ENCODE data around the gene NFATC1. TPM values are rescaled to one million over a fixed set of nuclear protein-coding genes. Genes with fewer than 3 reads are reported as not detected.

Gene NFATC1
- total RNA-seq, 3 donors from 2014 or later (not counting 1 experiment from before 2014, with no cell fraction given) = 35.8 to 47.4 (median 37.1) TPM

DNA sequence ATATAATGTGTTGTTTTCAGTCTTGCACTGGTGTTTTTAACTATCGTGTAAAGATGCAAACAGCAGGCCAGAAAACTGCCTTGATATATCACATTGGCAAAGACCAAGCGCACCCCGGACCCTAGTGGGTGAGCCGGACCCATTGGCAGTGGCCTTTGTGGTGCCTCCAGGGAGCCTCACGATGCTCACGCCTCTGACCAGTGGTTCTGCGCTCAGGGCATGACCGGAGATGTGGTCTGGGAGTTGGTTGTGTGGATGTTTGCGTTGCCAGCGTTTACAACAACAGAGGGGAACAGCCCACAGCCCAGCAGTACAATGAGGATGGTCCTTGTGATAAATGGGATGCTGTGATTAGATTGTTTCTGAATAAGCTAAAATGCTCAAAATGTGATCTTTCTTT lies 32.6 kb downstream of the NFATC1 start:
- ATAC-seq = peak in 1 of 3 donors; percentile 12
- peak overlapping the region; percentile 62 to 82 for H3K27ac Mint-ChIP-seq
- Histone ChIP-seq H3K36me3 (ENCODE audit: control insufficient read depth, insufficient read depth, low read length) (peaks cover 3% of the 10 kb centered on the region), H3K27ac (ENCODE audit: low read length) (no peak overlapping the region), H3K4me1 (ENCODE audit: control insufficient read depth, insufficient read depth, low read length) (peaks cover 10% of the 10 kb centered on the region), H3K4me3 (ENCODE audit: low read length) (no peak overlapping the region), H3K9me3 (ENCODE audit: control insufficient read depth, insufficient read depth, low read length) (no peaks in the 10 kb centered on the region), H3K27me3 (ENCODE audit: control insufficient read depth, insufficient read depth, low read length) (no peaks in the 10 kb centered on the region)
- TF ChIP-seq, protein P1, sequence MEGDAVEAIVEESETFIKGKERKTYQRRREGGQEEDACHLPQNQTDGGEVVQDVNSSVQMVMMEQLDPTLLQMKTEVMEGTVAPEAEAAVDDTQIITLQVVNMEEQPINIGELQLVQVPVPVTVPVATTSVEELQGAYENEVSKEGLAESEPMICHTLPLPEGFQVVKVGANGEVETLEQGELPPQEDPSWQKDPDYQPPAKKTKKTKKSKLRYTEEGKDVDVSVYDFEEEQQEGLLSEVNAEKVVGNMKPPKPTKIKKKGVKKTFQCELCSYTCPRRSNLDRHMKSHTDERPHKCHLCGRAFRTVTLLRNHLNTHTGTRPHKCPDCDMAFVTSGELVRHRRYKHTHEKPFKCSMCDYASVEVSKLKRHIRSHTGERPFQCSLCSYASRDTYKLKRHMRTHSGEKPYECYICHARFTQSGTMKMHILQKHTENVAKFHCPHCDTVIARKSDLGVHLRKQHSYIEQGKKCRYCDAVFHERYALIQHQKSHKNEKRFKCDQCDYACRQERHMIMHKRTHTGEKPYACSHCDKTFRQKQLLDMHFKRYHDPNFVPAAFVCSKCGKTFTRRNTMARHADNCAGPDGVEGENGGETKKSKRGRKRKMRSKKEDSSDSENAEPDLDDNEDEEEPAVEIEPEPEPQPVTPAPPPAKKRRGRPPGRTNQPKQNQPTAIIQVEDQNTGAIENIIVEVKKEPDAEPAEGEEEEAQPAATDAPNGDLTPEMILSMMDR (IDR thresholded peaks at IDR 0.05) = no peak
- H3K36me3 Mint-ChIP-seq = no peaks in the 10 kb centered on the region
- H3K9me3 Mint-ChIP-seq = no peaks in the 10 kb centered on the region
- no peak for DNase-seq
- H3K27me3 Mint-ChIP-seq (ENCODE audit: low read depth in 2 of 2) = no peaks in the 10 kb centered on the region
- H3K4me3 Mint-ChIP-seq = peak overlapping the region; percentile 40
- H3K4me1 Mint-ChIP-seq = peaks cover 35% of the 10 kb centered on the region in 2 donors
- 60% methylated on average over 10 of the region's 10 CpGs for WGBS (ENCODE audit: insufficient coverage)
- intact Hi-C loops (cut with micrococcal nuclease) = no loop called here

- peaks cover 10% of the 10 kb centered on the region for H3K4me1 ChIP-seq (ENCODE audit: control insufficient read depth, insufficient read depth, low read length)
- DNase-seq (no peak), ATAC-seq (no peak)
- WGBS (ENCODE audit: insufficient coverage) = 93% methylated on average over 14 of the region's 14 CpGs
- no peaks in the 10 kb centered on the region for H3K27me3 Mint-ChIP-seq (ENCODE audit: low read depth in 2 of 2)
- peaks cover 32 to 33% of the 10 kb centered on the region in 2 donors for H3K4me1 Mint-ChIP-seq
- TF ChIP-seq, protein P1 (IDR thresholded peaks at IDR 0.05) = no peak
- peak overlapping the region in 1 of 2 donors; percentile 62 for H3K27ac Mint-ChIP-seq
- no peak overlapping the region for H3K4me3 Mint-ChIP-seq
- no peak overlapping the region for H3K4me3 ChIP-seq (ENCODE audit: low read length)
- no peaks in the 10 kb centered on the region for H3K9me3 ChIP-seq (ENCODE audit: control insufficient read depth, insufficient read depth, low read length)
- peaks cover 10% of the 10 kb centered on the region for H3K36me3 ChIP-seq (ENCODE audit: control insufficient read depth, insufficient read depth, low read length)
- intact Hi-C loops (cut with micrococcal nuclease) = no loop called here
- no peaks in the 10 kb centered on the region for H3K27me3 ChIP-seq (ENCODE audit: control insufficient read depth, insufficient read depth, low read length)
- H3K36me3 Mint-ChIP-seq = no peaks in the 10 kb centered on the region
- H3K27ac ChIP-seq (ENCODE audit: low read length) = no peak overlapping the region
- no peaks in the 10 kb centered on the region for H3K9me3 Mint-ChIP-seq
Measured at GRCh38 chr18:79429381-79429780, 33.7 kb downstream of the NFATC1 start.

DNA sequence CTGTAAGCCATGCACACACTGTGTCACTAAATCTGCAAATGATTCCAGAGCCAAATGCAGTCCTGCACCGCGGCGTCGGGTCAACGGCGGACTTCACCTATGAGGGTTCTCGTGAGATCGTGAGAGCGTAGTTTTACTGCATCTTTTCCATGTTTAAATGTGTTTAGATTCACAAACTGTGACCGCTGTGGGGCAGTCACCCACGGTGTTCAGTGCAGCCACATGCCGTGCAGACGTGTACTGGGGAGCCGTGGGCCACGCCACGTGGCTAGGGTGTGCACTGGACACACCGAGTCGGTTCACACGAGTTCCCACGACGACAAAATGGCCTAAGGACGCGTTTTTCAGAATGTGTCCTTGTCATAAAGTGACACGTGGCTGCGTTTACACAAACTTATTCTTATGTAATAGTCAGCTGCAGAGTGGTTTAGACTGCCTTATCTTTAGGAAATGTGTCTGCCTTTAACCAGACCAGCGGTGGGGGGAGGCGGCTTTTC lies 34.1 kb downstream of the NFATC1 start:
- H3K27me3 Mint-ChIP-seq (ENCODE audit: low read depth in 2 of 2) = no peaks in the 10 kb centered on the region
- H3K4me1 ChIP-seq (ENCODE audit: control insufficient read depth, insufficient read depth, low read length) = peaks cover 10% of the 10 kb centered on the region
- H3K9me3 ChIP-seq (ENCODE audit: control insufficient read depth, insufficient read depth, low read length) = no peaks in the 10 kb centered on the region
- TF ChIP-seq, protein P1 (IDR thresholded peaks at IDR 0.05) = no peak
- H3K9me3 Mint-ChIP-seq = no peaks in the 10 kb centered on the region
- DNase-seq (no peak), ATAC-seq (peak in 1 of 3 donors; percentile 44)
- no peak overlapping the region for H3K4me3 Mint-ChIP-seq
- peaks cover 28 to 29% of the 10 kb centered on the region in 2 donors for H3K4me1 Mint-ChIP-seq
- no peak overlapping the region for H3K27ac Mint-ChIP-seq
- H3K4me3 ChIP-seq (ENCODE audit: low read length) = no peak overlapping the region
- intact Hi-C loops (cut with micrococcal nuclease) = no loop called here
- H3K36me3 ChIP-seq (ENCODE audit: control insufficient read depth, insufficient read depth, low read length) = peaks cover 13% of the 10 kb centered on the region
- no peaks in the 10 kb centered on the region for H3K36me3 Mint-ChIP-seq
- H3K27ac ChIP-seq (ENCODE audit: low read length) = no peak overlapping the region
- no peaks in the 10 kb centered on the region for H3K27me3 ChIP-seq (ENCODE audit: control insufficient read depth, insufficient read depth, low read length)
- 71% methylated on average over 27 of the region's 27 CpGs for WGBS (ENCODE audit: insufficient coverage)
